K562 (cell line): ENCODE measurements around the gene C16orf89. TPM values are rescaled to one million over a fixed set of nuclear protein-coding genes. Genes with fewer than 3 reads are reported as not detected.
A peak's percentile ranks its signal among the peaks of the same experiment; 100 is the strongest.

Experiments used
- ATAC-seq: fragments of 200-7000 bp; cut with Tn5 transposase; 3 replicates; pipeline ENCODE4 v1.9.1; 2020; ENCODE audit warnings: moderate library complexity
- BruUV-seq: library from RNA; stranded (reverse); fragments of 400-500 nt; replicated peaks from 2 replicates; lab custom pipeline; 2021; lab: Mats Ljungman, UMichigan
- CTCF ChIA-PET: fragments of 300-600 bp; formaldehyde crosslinking; extraction: SDS; loops from one replicate; lab custom pipeline; 2021; ENCODE audit warnings: low intra/inter-chr PET ratio; lab: Yijun Ruan, JAX
- POLR2A ChIA-PET: fragments of 300-600, 350-650 bp; sonication (Branson Sonifier 250); formaldehyde crosslinking; extraction: SDS; loops from one replicate; lab custom pipeline; 2021; ENCODE audit warnings: antibody characterized with exemption, inconsistent platforms; lab: Yijun Ruan, JAX
- DNase-seq, 4 experiments: peaks; one replicate each; pipeline versions ENCODE4 v3.0.0 to v3.0.0-alpha.2; 2011 to 2018; ENCODE audit warnings: low spot score in 3 of 4, mixed read lengths in 3 of 4; ENCODE audit errors: extremely low read depth in 1 of 4
- FAIRE-seq: peaks from 2 replicates; lab custom pipeline; 2011; peaks lifted over from hg19 to GRCh38; lab: Jason Lieb, UNC
- H2AFZ ChIP-seq: 2 replicates; pipeline ENCODE4 v1.6.0; 2011; ENCODE audit warnings: low read depth, low read length, control low read depth, inconsistent platforms
- H3K27ac ChIP-seq: fragments of 200-600 bp; 3 replicates; pipeline ENCODE4 v1.8.0; 2011; ENCODE audit warnings: low read depth, mild to moderate bottlenecking, control low read depth, inconsistent platforms, low read length, moderate library complexity, mixed read lengths; ENCODE audit errors: extremely low read depth
- H3K27me3 ChIP-seq, 2 experiments: fragments of 300-600 bp in 1 of 2; 2 replicates in 1 of 2; 3 replicates in 1 of 2; pipeline versions ENCODE4 v1.6.0 to v1.8.0; 2011; ENCODE audit warnings: inconsistent platforms in 2 of 2, low read length in 2 of 2, mild to moderate bottlenecking in 1 of 2, mixed read lengths in 1 of 2, moderate library complexity in 1 of 2; ENCODE audit not compliant: control insufficient read depth in 2 of 2, insufficient read depth in 2 of 2
- H3K36me3 ChIP-seq: fragments of 300-600 bp; 3 replicates; pipeline ENCODE4 v1.8.0; 2011; ENCODE audit warnings: mild to moderate bottlenecking, low read length, inconsistent platforms; ENCODE audit not compliant: control insufficient read depth, insufficient read depth
- H3K4me1 ChIP-seq, 2 experiments: fragments of 200-600 bp in 1 of 2; replicated peaks in 1 of 2; 2 replicates in 1 of 2; 3 replicates in 1 of 2; pipeline versions ENCODE4 v1.5.1 to v1.8.0; 2011; ENCODE audit warnings: inconsistent platforms in 2 of 2, low read length in 2 of 2, mild to moderate bottlenecking in 1 of 2, mixed read lengths in 1 of 2, moderate library complexity in 1 of 2; ENCODE audit not compliant: control insufficient read depth in 2 of 2, insufficient read depth in 2 of 2
- H3K4me2 ChIP-seq: 2 replicates; pipeline ENCODE4 v1.6.1; 2011; ENCODE audit warnings: low read length, control low read depth, inconsistent platforms, mixed read lengths; ENCODE audit not compliant: insufficient read depth
- H3K4me3 ChIP-seq: fragments of 200-600 bp; sonication (generic), shearing (Covaris generic); 2 replicates; pipeline ENCODE4 v1.5.1; 2016; ENCODE audit warnings: control low read depth, inconsistent platforms
- H3K79me2 ChIP-seq: fragments of 200-600 bp; 3 replicates; pipeline ENCODE4 v1.8.0; 2011; ENCODE audit warnings: low read length, inconsistent platforms; ENCODE audit not compliant: control insufficient read depth, insufficient read depth
- H3K9ac ChIP-seq, 2 experiments: 2 replicates each; pipeline versions ENCODE4 v1.6.0 to v1.6.1; 2011; ENCODE audit warnings: low read depth in 2 of 2, low read length in 2 of 2, control low read depth in 1 of 2, inconsistent platforms in 1 of 2, mild to moderate bottlenecking in 1 of 2, mixed read lengths in 1 of 2; ENCODE audit not compliant: insufficient read depth in 1 of 2
- H3K9me1 ChIP-seq: one replicate; pipeline ENCODE4 v1.6.0; 2011; ENCODE audit warnings: inconsistent platforms, mild to moderate bottlenecking, low read length, moderate library complexity; ENCODE audit not compliant: control insufficient read depth, insufficient read depth
- H3K9me3 ChIP-seq: replicated peaks from 2 replicates; pipeline ENCODE4 v1.5.1; 2011; ENCODE audit warnings: low read depth, low read length, inconsistent platforms; ENCODE audit not compliant: control insufficient read depth, insufficient read depth
- H4K20me1 ChIP-seq: replicated peaks from 2 replicates; pipeline ENCODE4 v1.6.1; 2011; ENCODE audit warnings: low read length, inconsistent platforms, mixed read lengths; ENCODE audit not compliant: control insufficient read depth, insufficient read depth
- DACH1 ChIP-seq: fragments of 450-650 bp; IDR thresholded peaks from 2 replicates; pipeline ENCODE4 v1.6.1; 2018; ENCODE audit not compliant: partially characterized antibody
- HNRNPL ChIP-seq: fragments of 200-400 bp; formaldehyde crosslinking; IDR thresholded peaks from 2 replicates; pipeline ENCODE4 v1.6.1; 2017; ENCODE audit warnings: low read depth, mild to moderate bottlenecking, low read length
- POLR2AphosphoS2 ChIP-seq: IDR thresholded peaks from 2 replicates; pipeline ENCODE4 v1.6.1; 2012; ENCODE audit warnings: low read length, improper control_type of control experiment
- TAF15 ChIP-seq: fragments of 200-400 bp; formaldehyde crosslinking; IDR thresholded peaks from 2 replicates; pipeline ENCODE4 v1.6.1; 2017; ENCODE audit warnings: mild to moderate bottlenecking, low read depth, low read length, moderate library complexity
- WGBS: fragments of 100-300 bp; shearing (Covaris generic); methylation state at CpG from one replicate; pipeline ENCODE4 v1.1.6; 2016; ENCODE audit warnings: low coverage, mixed read lengths; ENCODE audit not compliant: insufficient coverage; ENCODE audit errors: missing lambda C conversion rate; 5-methylcytosine and 5-hydroxymethylcytosine counted together
- in situ Hi-C: fragments of 300-500 bp; cut with MboI; formaldehyde crosslinking; loops from 4 replicates; pipeline ENCODE4 v1.15.0; 2018; ENCODE audit warnings: inconsistent platforms, mixed read lengths
- intact Hi-C: fragments of 100-400 bp; cut with micrococcal nuclease; formaldehyde crosslinking; loops from 2 replicates; pipeline ENCODE4 v1.14.2; 2022
- polyA plus RNA-seq, 8 experiments: library from polyadenylated mRNA; depleted of rRNA in 4 of 8; stranded (reverse) in 5 of 8; unstranded in 3 of 8; fragments of >200 nt; fragmentation: Nextera tagmentation in 2 of 8; fragmentation: Illumina TruSeq in 1 of 8; extraction: Ambion mirVana in 2 of 8; extraction: Trizol in 1 of 8; gene quantifications; 2 replicates each; pipeline versions ENCODE4 v1.2.1 to v1.2.3, GENCODE V29; 2011 to 2014; ENCODE audit warnings: inconsistent platforms in 1 of 8, missing spikeins in 1 of 8
- total RNA-seq, 7 experiments: library from RNA; depleted of rRNA in 6 of 7; stranded (reverse); fragments of >200 nt in 6 of 7; fragmentation: Illumina TruSeq in 2 of 7; extraction: Trizol in 2 of 7; gene quantifications; 2 replicates each; pipeline versions ENCODE4 v1.2.1 to v1.2.3, GENCODE V29; 2011 to 2021; ENCODE audit warnings: low replicate concordance in 1 of 7

C16orf89 gene
- total and polyA plus RNA-seq, 9 of the 15 experiments (the other 6 are each of a cell fraction or from before 2014, with no cell fraction given), result not detected

- POLR2A ChIA-PET, result interaction anchor here (0.6 kb wide), 2 partner anchors 148 to 325 kb away, joined by 3 to 4 read pairs; no protein-coding TSS in a partner anchor
- H3K4me1 ChIP-seq, result peaks cover 2 to 4% of the 10 kb centered on the region in 2 experiments; a peak in 2 of 5 replicates
- H3K79me2 ChIP-seq, result no peaks in the 10 kb centered on the region
- CTCF ChIA-PET, result no interaction called here
- no TSS peak for BruUV-seq
- no peaks in the 10 kb centered on the region for H4K20me1 ChIP-seq
- WGBS, result 72% methylated on average over 28 of the region's 32 CpGs
- FAIRE-seq (no peak), ATAC-seq (no peak), DNase-seq (no peak)
- no peak overlapping the region for H3K27ac ChIP-seq
- no peaks in the 10 kb centered on the region for H3K36me3 ChIP-seq
- H3K27me3 ChIP-seq, result peaks cover 1 to 9% of the 10 kb centered on the region in 2 experiments; a peak in 3 of 5 replicates
- intact Hi-C loops (no loop called here), in situ Hi-C loops (no loop called here)
- no peak overlapping the region for H3K4me3 ChIP-seq
- H3K9me3 ChIP-seq, result no peaks in the 10 kb centered on the region
- no peaks in the 10 kb centered on the region for H3K9me1 ChIP-seq
- H3K4me2 ChIP-seq, result no peak overlapping the region
- TF ChIP-seq DACH1 (no peak), HNRNPL (peak; percentile 45; the same call in 1 of the 2 replicates), TAF15 (no peak)
- H3K9ac ChIP-seq, result no peak overlapping the region
- H2AFZ ChIP-seq, result no peak overlapping the region
Measured at GRCh38 chr16:5027575-5028235, 38.1 kb downstream of the C16orf89 start.

GRCh38 chr16:5027086-5027485, 38.7 kb downstream of the C16orf89 start:
- no peaks in the 10 kb centered on the region for H3K79me2 ChIP-seq
- BruUV-seq, result no TSS peak
- H3K27me3 ChIP-seq, result peaks cover 2 to 16% of the 10 kb centered on the region in 2 experiments; a peak in 3 of 5 replicates
- POLR2A ChIA-PET, result interaction anchor here (0.6 kb wide), 2 partner anchors 148 to 325 kb away, joined by 3 to 4 read pairs; no protein-coding TSS in a partner anchor
- H3K36me3 ChIP-seq, result no peaks in the 10 kb centered on the region
- intact Hi-C loops (no loop called here), in situ Hi-C loops (no loop called here)
- H3K4me1 ChIP-seq, result peaks cover 0 to 4% of the 10 kb centered on the region in 2 experiments; a peak in 1 of 5 replicates
- FAIRE-seq (no peak), ATAC-seq (no peak), DNase-seq (no peak)
- no peak overlapping the region for H3K9ac ChIP-seq
- no peak overlapping the region for H3K27ac ChIP-seq
- 48% methylated on average over 7 of the region's 7 CpGs for WGBS
- CTCF ChIA-PET, result no interaction called here
- no peak overlapping the region for H3K4me2 ChIP-seq
- no peaks in the 10 kb centered on the region for H4K20me1 ChIP-seq
- H3K4me3 ChIP-seq, result no peak overlapping the region
- H2AFZ ChIP-seq, result no peak overlapping the region
- no peaks in the 10 kb centered on the region for H3K9me3 ChIP-seq
- no peaks in the 10 kb centered on the region for H3K9me1 ChIP-seq
- TF ChIP-seq POLR2AphosphoS2, result no peak
